COLO829 (cell line): ENCODE data around the gene BABAM1.

Experiments used
- DNase-seq: peaks from one replicate; pipeline ENCODE4 v3.0.0; 2012; ENCODE audit warnings: low spot score

BABAM1 gene

GRCh38 chr19:17303167-17303939, 36.1 kb downstream of the BABAM1 start, which contains the start of gene ABHD8:
TSS of gene ABHD8 (minus strand) at chr19:17303425. CDS start at chr19:17301616, 1,809 bp downstream.
- DNase-seq: peak; percentile 85

- no peak for DNase-seq
Observed at GRCh38 chr19:17303940-17304267, 36.7 kb downstream of the BABAM1 start.

GRCh38 chr19:17304386-17305215, 37.4 kb downstream of the BABAM1 start:
- no peak for DNase-seq

GRCh38 chr19:17305216-17305516, 37.9 kb downstream of the BABAM1 start:
- no peak for DNase-seq

- DNase-seq: peak; percentile 98
Observed at GRCh38 chr19:17305517-17306284, 38.5 kb downstream of the BABAM1 start, which contains the start of gene MRPL34. TSS of gene MRPL34 (plus strand) at chr19:17305872. CDS start at chr19:17305893, 21 bp downstream.

GRCh38 chr19:17306285-17306714, 39.1 kb downstream of the BABAM1 start:
- no peak for DNase-seq

GRCh38 chr19:17307876-17308377, 40.7 kb downstream of the BABAM1 start:
- no peak for DNase-seq

GRCh38 chr19:17309198-17309964, 42.1 kb downstream of the BABAM1 start, which contains the start of gene DDA1:
TSS of gene DDA1 (plus strand) at chr19:17309563. CDS start at chr19:17309655, 92 bp downstream.
- peak; percentile 99 for DNase-seq

GRCh38 chr19:17309965-17310461, 42.8 kb downstream of the BABAM1 start:
- DNase-seq: no peak

GRCh38 chr19:17311455-17312188, 44.4 kb downstream of the BABAM1 start:
- DNase-seq: no peak

GRCh38 chr19:17312189-17313113, 45.2 kb downstream of the BABAM1 start:
- no peak for DNase-seq

GRCh38 chr19:17314007-17314593, 46.9 kb downstream of the BABAM1 start:
- DNase-seq: no peak

GRCh38 chr19:17318966-17319365, 51.7 kb downstream of the BABAM1 start:
- no peak for DNase-seq

- DNase-seq: no peak
Observed at GRCh38 chr19:17319473-17320238, 52.4 kb downstream of the BABAM1 start.

- DNase-seq: no peak
Observed at GRCh38 chr19:17320435-17320834, 53.2 kb downstream of the BABAM1 start.

GRCh38 chr19:17321655-17322489, 54.6 kb downstream of the BABAM1 start:
- no peak for DNase-seq

GRCh38 chr19:17322854-17323253, 55.6 kb downstream of the BABAM1 start:
- no peak for DNase-seq
